ENCODE results near the gene NOP58.
"Not testable (repeated sequence)": the region's sequence is repeated elsewhere in the genome, so short reads cannot be mapped to it uniquely, and the experiment has no call there.

The NOP58 gene

DNA sequence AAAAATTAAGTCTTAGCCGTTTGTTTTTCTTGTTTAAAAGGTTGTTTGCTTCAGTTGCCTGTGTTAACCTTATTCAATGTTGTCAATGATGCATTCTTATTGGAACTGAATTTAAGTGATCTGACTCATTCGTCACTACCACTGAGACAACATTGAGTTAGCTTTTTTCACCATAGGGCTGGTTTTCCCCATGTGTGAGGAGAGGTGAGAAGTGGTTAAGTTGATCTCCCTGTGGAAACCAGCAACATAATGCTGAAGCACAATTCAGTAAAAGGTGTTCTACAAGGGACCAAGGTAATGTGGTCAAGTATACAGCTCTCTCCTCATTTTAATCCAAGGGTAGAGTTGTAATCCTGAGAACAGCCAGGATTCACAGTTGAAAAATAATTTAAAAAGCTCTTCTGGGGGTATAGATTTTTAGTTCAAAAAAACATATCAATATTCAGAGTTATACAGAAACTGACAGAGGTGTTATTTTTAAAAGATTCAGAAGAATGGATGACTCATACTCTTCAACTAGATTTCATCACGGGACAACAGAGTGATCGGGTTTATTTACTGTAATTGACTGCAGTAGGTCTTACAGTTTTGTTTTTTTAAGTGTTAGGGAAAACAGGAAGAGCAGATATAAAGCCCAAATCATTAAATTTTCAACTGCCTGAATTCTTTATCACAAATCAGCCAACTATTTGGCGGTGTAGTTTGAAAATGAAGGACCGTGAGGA lies 12.6 kb downstream of the NOP58 start:
- DNase-seq (ENCODE audit: low read depth in 1 of 2, low spot score in 1 of 2), result no peak
- in situ Hi-C loops (cut with HindIII; ENCODE audit: low pct_unique_long_range_greater_than_20kb, low sequenced_read_pairs), result no loop called here
- no peak for TF ChIP-seq JUND (IDR thresholded peaks at IDR 0.05; ENCODE audit: low read depth)

- in situ Hi-C loops (cut with HindIII; ENCODE audit: low pct_unique_long_range_greater_than_20kb, low sequenced_read_pairs), result no loop called here
- DNase-seq (ENCODE audit: low read depth in 1 of 2, low spot score in 1 of 2), result peak in 1 of 2 experiments; percentile 33
- no peak for TF ChIP-seq JUND (IDR thresholded peaks at IDR 0.05; ENCODE audit: low read depth)
Measured at GRCh38 chr2:202278944-202279343, 13.4 kb downstream of the NOP58 start.

GRCh38 chr2:202286595-202286994 lies 21.0 kb downstream of the NOP58 start:
- TF ChIP-seq JUND (IDR thresholded peaks at IDR 0.05; ENCODE audit: low read depth), result no peak
- in situ Hi-C loops (cut with HindIII; ENCODE audit: low pct_unique_long_range_greater_than_20kb, low sequenced_read_pairs), result no loop called here
- DNase-seq (ENCODE audit: low read depth in 1 of 2, low spot score in 1 of 2), result no peak

GRCh38 chr2:202289394-202290204 lies 24.0 kb downstream of the NOP58 start:
- in situ Hi-C loops (cut with HindIII; ENCODE audit: low pct_unique_long_range_greater_than_20kb, low sequenced_read_pairs), result no loop called here
- no peak for DNase-seq (ENCODE audit: low read depth in 1 of 2, low spot score in 1 of 2)
- no peak for TF ChIP-seq JUND (IDR thresholded peaks at IDR 0.05; ENCODE audit: low read depth)

DNA sequence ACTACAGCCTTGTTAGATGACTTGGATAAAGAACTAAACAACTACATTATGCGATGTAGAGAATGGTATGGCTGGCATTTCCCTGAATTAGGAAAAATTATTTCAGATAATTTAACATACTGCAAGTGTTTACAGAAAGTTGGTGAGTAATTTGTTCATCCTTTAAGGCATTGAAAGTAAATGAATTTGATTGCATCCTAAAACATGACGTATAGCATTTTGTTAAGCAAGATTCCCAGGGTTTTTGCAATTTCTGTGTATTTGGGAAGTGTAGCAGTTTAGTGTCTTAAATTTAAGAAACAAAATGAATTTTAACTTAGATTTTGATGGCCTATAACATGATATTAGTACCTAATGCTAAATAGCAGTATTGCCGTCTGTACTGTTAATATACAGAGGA lies 24.8 kb downstream of the NOP58 start:
- in situ Hi-C loops (cut with HindIII; ENCODE audit: low pct_unique_long_range_greater_than_20kb, low sequenced_read_pairs), result no loop called here
- no peak for DNase-seq (ENCODE audit: low read depth in 1 of 2, low spot score in 1 of 2)
- no peak for TF ChIP-seq JUND (IDR thresholded peaks at IDR 0.05; ENCODE audit: low read depth)

DNA sequence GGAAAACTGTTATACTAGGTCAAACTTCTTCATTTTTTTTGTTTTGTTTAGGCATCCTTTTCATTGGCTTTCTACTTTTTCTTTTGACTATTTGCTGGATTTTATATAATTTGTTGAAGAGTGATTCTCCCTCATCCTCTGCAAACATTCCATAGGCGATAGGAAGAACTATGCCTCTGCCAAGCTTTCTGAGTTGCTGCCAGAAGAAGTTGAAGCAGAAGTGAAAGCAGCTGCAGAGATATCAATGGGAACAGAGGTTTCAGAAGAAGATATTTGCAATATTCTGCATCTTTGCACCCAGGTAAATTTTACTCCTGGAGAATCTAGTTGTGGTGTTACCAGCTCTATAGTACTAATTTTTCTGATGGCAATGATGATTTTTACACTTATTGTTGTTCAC lies 25.4 kb downstream of the NOP58 start:
- no peak for DNase-seq (ENCODE audit: low read depth in 1 of 2, low spot score in 1 of 2)
- in situ Hi-C loops (cut with HindIII; ENCODE audit: low pct_unique_long_range_greater_than_20kb, low sequenced_read_pairs), result no loop called here

GRCh38 chr2:202299712-202300111 lies 34.1 kb downstream of the NOP58 start:
- no peak for TF ChIP-seq JUND (IDR thresholded peaks at IDR 0.05; ENCODE audit: low read depth)
- no peak for DNase-seq (ENCODE audit: low read depth in 1 of 2, low spot score in 1 of 2)
- in situ Hi-C loops (cut with HindIII; ENCODE audit: low pct_unique_long_range_greater_than_20kb, low sequenced_read_pairs), result no loop called here

More for the DNA sequence above, 25.4 kb downstream of the NOP58 start:
- TF ChIP-seq JUND (IDR thresholded peaks at IDR 0.05; ENCODE audit: low read depth), result no peak

- in situ Hi-C loops (cut with HindIII; ENCODE audit: low pct_unique_long_range_greater_than_20kb, low sequenced_read_pairs), result no loop called here
- no peak for DNase-seq (ENCODE audit: low read depth in 1 of 2, low spot score in 1 of 2)
- TF ChIP-seq JUND (IDR thresholded peaks at IDR 0.05; ENCODE audit: low read depth), result no peak
Measured at GRCh38 chr2:202306034-202306433, 40.5 kb downstream of the NOP58 start.

DNA sequence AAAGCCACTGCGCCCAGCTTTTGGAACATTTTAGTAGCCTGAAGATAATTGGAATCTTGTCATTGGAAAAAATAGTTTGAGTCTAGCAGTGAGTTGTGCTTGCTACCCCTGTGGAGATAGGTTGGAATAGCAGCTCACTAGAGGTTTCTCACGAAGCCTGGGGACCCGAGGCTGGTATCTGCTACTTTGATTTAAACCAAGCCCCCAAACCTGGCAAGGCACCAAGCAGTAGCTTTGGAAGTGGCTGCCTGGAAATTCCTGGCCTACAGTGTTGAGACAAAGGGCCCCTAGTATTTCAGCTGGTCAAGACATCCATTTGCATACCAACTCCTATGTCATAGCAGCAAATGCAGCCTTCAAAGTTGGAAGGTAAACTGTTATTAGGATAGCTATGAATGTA lies 42.1 kb downstream of the NOP58 start:
- in situ Hi-C loops (cut with HindIII; ENCODE audit: low pct_unique_long_range_greater_than_20kb, low sequenced_read_pairs), result no loop called here
- no peak for DNase-seq (ENCODE audit: low read depth in 1 of 2, low spot score in 1 of 2)
- TF ChIP-seq JUND (IDR thresholded peaks at IDR 0.05; ENCODE audit: low read depth), result no peak

DNA sequence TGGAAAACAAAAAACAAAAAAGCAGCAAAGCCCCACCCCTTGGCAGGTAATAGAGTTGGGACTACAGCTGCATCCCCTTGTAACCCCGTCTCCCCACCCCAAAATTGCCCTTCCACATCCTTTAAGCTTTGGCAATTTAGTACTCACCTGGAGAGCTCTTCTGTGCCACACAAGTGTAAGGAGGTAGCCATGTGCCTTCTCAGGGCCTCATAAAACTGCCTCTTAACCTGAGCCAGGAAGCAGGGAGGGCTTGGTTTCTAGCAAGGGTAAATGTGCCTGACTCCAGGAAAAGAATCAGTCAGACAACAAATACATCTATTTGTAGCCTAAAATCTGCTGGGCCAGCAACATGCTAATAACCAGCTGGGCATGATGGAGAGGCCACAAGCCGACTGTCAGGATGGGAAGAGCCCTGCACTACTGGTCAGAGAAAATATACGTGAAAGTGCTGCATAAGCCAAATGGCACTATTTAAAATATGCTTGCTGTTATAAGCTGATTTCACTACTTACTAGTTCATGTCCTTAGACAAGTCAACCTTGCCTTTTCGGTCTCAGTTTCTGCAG lies 46.3 kb downstream of the NOP58 start:
- in situ Hi-C loops (cut with HindIII; ENCODE audit: low pct_unique_long_range_greater_than_20kb, low sequenced_read_pairs), result no loop called here
- TF ChIP-seq JUND (IDR thresholded peaks at IDR 0.05; ENCODE audit: low read depth), result no peak
- DNase-seq (ENCODE audit: low read depth in 1 of 2, low spot score in 1 of 2), result no peak

- in situ Hi-C loops (cut with HindIII; ENCODE audit: low pct_unique_long_range_greater_than_20kb, low sequenced_read_pairs), result no loop called here
- no peak for TF ChIP-seq JUND (IDR thresholded peaks at IDR 0.05; ENCODE audit: low read depth)
- no peak for DNase-seq (ENCODE audit: low read depth in 1 of 2, low spot score in 1 of 2)
Measured at GRCh38 chr2:202314116-202314515, 48.6 kb downstream of the NOP58 start.

- peak in 1 of 2 experiments; percentile 48 for DNase-seq (ENCODE audit: low read depth in 1 of 2, low spot score in 1 of 2)
- in situ Hi-C loops (cut with HindIII; ENCODE audit: low pct_unique_long_range_greater_than_20kb, low sequenced_read_pairs), result no loop called here
- TF ChIP-seq JUND (IDR thresholded peaks at IDR 0.05; ENCODE audit: low read depth), result no peak
Measured at GRCh38 chr2:202317080-202317857, 51.7 kb downstream of the NOP58 start.

- DNase-seq (ENCODE audit: low read depth in 1 of 2, low spot score in 1 of 2); in situ Hi-C loops (cut with HindIII; ENCODE audit: low pct_unique_long_range_greater_than_20kb, low sequenced_read_pairs): not testable (repeated sequence)
Measured at GRCh38 chr2:202320362-202320761, 54.8 kb downstream of the NOP58 start.

Measured in T47D (cell line).